ENCODE measurements around the gene DRC7. TPM values are rescaled to one million over a fixed set of nuclear protein-coding genes. Genes with fewer than 3 reads are reported as not detected.

The DRC7 gene
- total RNA-seq, 1 donor from 2014 or later, result not detected

DNA sequence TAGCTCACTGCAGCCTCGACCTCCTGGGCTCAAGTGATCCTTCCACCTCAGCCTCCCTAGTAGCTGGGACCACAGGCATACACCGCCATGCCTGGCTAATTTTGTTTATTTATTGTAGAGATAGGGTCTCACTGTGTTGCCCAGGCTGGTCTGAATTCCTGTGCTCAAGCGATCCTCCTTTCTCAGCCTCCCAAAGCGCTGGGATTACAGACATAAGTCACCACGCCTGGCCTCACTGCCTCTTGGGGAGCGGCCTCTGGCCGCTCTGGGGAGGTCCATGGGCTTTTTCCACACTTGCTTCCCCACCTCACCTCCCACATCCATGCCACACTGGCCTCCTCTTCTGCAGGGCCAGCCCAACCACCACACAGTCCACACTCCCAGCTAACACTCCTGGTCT lies 44.8 kb upstream of the DRC7 start:
- no peak for DNase-seq (ENCODE audit: extremely low spot score in 2 of 2)
- no peak overlapping the region for H3K27ac ChIP-seq
- no peaks in the 10 kb centered on the region for H3K9me3 ChIP-seq
- TF ChIP-seq POLR2A (IDR thresholded peaks at IDR 0.05), result no peak
- TF ChIP-seq, protein P1, sequence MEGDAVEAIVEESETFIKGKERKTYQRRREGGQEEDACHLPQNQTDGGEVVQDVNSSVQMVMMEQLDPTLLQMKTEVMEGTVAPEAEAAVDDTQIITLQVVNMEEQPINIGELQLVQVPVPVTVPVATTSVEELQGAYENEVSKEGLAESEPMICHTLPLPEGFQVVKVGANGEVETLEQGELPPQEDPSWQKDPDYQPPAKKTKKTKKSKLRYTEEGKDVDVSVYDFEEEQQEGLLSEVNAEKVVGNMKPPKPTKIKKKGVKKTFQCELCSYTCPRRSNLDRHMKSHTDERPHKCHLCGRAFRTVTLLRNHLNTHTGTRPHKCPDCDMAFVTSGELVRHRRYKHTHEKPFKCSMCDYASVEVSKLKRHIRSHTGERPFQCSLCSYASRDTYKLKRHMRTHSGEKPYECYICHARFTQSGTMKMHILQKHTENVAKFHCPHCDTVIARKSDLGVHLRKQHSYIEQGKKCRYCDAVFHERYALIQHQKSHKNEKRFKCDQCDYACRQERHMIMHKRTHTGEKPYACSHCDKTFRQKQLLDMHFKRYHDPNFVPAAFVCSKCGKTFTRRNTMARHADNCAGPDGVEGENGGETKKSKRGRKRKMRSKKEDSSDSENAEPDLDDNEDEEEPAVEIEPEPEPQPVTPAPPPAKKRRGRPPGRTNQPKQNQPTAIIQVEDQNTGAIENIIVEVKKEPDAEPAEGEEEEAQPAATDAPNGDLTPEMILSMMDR (IDR thresholded peaks at IDR 0.05), result no peak
- no peak for TF ChIP-seq POLR2AphosphoS5 (IDR thresholded peaks at IDR 0.05; ENCODE audit: insufficient read depth in 1 of 2, low read depth in 1 of 2)
- peaks cover 37% of the 10 kb centered on the region for H3K4me1 ChIP-seq
- intact Hi-C loops (cut with DNase I), result loop anchor here (5.0 kb wide), 2 partner anchors 58 to 73 kb away; no protein-coding TSS in a partner anchor
- no peak overlapping the region for H3K4me3 ChIP-seq
- H3K27me3 ChIP-seq, result no peaks in the 10 kb centered on the region
- peaks cover 0 to 11% of the 10 kb centered on the region in 2 donors for H3K36me3 ChIP-seq

DNA sequence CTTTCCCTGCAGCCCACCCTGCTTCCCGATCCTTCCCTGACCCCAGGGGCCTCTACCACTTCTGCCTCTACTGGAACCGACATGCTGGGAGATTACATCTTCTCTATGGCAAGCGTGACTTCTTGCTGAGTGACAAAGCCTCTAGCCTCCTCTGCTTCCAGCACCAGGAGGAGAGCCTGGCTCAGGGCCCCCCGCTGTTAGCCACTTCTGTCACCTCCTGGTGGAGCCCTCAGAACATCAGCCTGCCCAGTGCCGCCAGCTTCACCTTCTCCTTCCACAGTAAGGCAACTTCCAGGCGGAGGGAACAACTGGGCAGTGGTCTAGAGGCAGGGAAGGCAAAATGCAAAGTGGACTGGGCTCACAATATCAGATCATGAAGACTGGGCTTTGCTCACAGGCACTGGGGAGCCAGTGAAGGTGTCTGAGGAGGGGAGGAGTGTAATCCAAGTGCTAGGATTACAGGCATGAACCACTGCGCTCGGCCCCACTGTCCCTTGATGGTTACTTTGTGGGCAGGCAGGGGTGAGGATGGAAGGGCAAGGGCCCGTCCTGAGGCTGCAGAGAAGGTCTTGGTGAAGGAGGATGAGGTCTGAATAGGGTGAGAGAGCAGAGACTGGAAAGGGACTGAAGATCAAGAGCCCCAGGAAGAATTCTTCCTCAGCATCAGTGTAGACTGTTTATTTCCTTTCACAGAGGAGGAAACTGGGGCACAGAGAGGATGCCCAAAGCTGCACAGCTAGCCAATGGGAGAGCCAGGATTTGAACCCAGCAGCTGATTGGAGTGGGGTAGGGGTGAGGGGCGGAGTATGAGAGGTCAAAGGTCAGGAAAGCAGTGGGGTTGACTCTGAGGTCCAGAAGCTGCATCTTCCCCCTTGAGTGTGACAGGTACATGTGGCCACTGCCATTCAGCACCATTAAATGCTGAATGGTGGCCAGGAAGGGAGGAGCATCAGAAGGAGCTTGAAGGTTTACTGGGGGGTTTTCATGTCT lies 43.0 kb upstream of the DRC7 start:
- Histone ChIP-seq H3K9me3 (no peaks in the 10 kb centered on the region), H3K36me3 (peaks cover 0 to 19% of the 10 kb centered on the region in 2 donors), H3K27me3 (no peaks in the 10 kb centered on the region), H3K4me3 (no peak overlapping the region), H3K4me1 (peaks cover 24% of the 10 kb centered on the region), H3K27ac (no peak overlapping the region)
- TF ChIP-seq POLR2A (IDR thresholded peaks at IDR 0.05) (no peak), POLR2AphosphoS5 (IDR thresholded peaks at IDR 0.05; ENCODE audit: insufficient read depth in 1 of 2, low read depth in 1 of 2) (no peak)
- TF ChIP-seq, protein P1 (IDR thresholded peaks at IDR 0.05), result no peak
- DNase-seq (ENCODE audit: extremely low spot score in 2 of 2), result no peak
- intact Hi-C loops (cut with DNase I), result loop anchor here (5.0 kb wide), 1 partner anchor 74 kb away; no protein-coding TSS in a partner anchor

DNA sequence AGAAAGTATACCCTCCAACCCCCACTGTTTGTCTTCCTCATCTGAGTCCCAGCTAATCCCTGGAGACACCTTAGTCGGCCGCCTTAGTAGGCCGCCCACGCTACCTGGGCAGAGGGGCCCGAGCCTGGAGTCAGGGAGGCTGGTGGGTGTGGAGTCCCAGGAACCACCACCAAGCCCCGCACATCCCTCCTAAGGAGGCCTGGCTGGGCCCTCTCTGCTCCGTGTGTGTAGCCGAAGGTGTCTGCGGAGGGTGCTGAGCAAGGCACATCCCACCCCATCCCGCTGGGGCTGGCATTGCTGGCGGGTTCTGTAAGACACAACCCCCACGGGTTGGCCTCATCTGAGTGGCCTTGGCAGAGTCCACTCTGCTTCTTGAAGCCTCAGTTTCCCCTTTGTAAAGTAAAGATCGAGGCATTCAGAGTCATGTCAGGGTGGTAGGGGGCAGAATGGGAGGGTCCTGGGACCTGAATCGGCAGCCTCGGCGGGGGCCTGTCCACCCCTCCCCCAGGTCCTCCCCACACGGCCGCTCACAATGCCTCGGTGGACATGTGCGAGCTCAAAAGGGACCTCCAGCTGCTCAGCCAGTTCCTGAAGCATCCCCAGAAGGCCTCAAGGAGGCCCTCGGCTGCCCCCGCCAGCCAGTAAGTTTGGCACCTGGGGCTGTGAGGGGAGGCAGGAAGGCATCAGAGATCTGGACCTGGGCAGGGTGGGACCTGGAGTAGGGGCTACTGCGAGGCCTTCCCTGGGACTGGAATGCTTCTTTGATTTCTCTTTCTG lies 41.7 kb upstream of the DRC7 start:
- H3K36me3 ChIP-seq, result peaks cover 0 to 26% of the 10 kb centered on the region in 2 donors
- no peak for DNase-seq (ENCODE audit: extremely low spot score in 2 of 2)
- H3K27ac ChIP-seq, result no peak overlapping the region
- no peaks in the 10 kb centered on the region for H3K9me3 ChIP-seq
- peaks cover 12% of the 10 kb centered on the region for H3K4me1 ChIP-seq
- no peak overlapping the region for H3K4me3 ChIP-seq
- H3K27me3 ChIP-seq, result no peaks in the 10 kb centered on the region
- no peak for TF ChIP-seq POLR2A (IDR thresholded peaks at IDR 0.05)
- intact Hi-C loops (cut with DNase I), result loop anchor here (5.0 kb wide), 1 partner anchor 76 kb away; no protein-coding TSS in a partner anchor

DNA sequence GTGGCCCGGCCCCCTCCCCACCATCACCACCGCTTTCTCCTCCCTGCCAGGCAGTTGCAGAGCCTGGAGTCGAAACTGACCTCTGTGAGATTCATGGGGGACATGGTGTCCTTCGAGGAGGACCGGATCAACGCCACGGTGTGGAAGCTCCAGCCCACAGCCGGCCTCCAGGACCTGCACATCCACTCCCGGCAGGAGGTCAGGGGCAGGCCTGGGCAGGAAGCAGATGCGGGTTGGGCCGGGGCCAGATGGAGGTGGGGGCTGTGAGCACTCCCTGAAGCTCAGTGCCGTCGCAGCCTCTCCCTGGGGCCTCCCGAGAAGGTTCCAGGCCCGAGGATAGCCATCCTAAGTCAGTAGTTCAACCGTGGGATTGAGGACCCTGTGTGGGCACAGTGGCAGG lies 40.7 kb upstream of the DRC7 start:
- peak in 1 of 2 donors; percentile 8 for TF ChIP-seq POLR2AphosphoS5 (IDR thresholded peaks at IDR 0.05; ENCODE audit: insufficient read depth in 1 of 2, low read depth in 1 of 2)
- no peak for TF ChIP-seq POLR2A (IDR thresholded peaks at IDR 0.05)
- H3K9me3 ChIP-seq, result no peaks in the 10 kb centered on the region
- DNase-seq (ENCODE audit: extremely low spot score in 2 of 2), result no peak
- no peak overlapping the region for H3K27ac ChIP-seq
- no peak overlapping the region for H3K4me3 ChIP-seq
- intact Hi-C loops (cut with DNase I), result loop anchor here (5.0 kb wide), 1 partner anchor 77 kb away; no protein-coding TSS in a partner anchor
- peaks cover 0 to 26% of the 10 kb centered on the region in 2 donors for H3K36me3 ChIP-seq
- H3K27me3 ChIP-seq, result no peaks in the 10 kb centered on the region
- H3K4me1 ChIP-seq, result peaks cover 4% of the 10 kb centered on the region

DNA sequence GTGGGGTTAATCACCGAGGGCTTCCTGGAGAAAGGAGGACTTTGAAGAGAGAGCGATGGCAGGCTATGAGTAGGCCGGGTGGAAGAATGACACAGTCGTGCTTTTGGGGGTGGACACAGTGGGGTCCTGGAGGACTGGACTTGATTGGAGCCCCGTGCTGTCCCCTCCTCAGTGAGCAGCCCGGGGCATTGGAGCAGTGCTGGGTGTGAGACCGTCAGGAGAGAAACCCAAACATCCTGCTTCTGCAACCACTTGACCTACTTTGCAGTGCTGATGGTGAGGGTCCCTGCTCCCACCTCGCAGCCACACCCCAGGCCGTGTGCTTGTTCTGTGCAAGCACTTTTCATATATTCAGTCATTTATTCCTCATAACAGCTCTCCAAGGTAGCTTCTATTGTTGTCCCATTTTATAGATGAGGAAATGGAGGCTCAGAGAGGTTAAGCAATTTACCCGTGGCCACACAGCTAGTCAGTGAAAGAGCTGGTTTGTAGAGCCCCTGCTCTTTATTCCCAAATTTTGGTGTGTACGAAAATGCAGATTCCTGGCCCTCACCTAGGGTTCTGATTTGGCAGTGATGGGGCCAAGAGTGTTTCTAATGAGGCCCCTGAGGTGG lies 38.2 kb upstream of the DRC7 start:
- DNase-seq (ENCODE audit: extremely low spot score in 2 of 2), result no peak
- Histone ChIP-seq H3K9me3 (no peaks in the 10 kb centered on the region), H3K27me3 (no peaks in the 10 kb centered on the region), H3K4me3 (no peak overlapping the region), H3K27ac (no peak overlapping the region), H3K4me1 (no peaks in the 10 kb centered on the region), H3K36me3 (peaks cover 0 to 20% of the 10 kb centered on the region in 2 donors)
- no peak for TF ChIP-seq POLR2AphosphoS5 (IDR thresholded peaks at IDR 0.05; ENCODE audit: insufficient read depth in 1 of 2, low read depth in 1 of 2)
- no peak for TF ChIP-seq POLR2A (IDR thresholded peaks at IDR 0.05)
- TF ChIP-seq, protein P1 (IDR thresholded peaks at IDR 0.05), result no peak
- intact Hi-C loops (cut with DNase I), result no loop called here
